Adipocyte (in vitro differentiated cells): ENCODE measurements around the gene RBL2.
"Not testable (repeated sequence)": the region's sequence is repeated elsewhere in the genome, so short reads cannot be mapped to it uniquely, and the experiment has no call there.

ENCODE experiments used
- DNase-seq: peaks from one replicate; pipeline ENCODE4 v3.0.0-alpha.2; 2015; ENCODE audit warnings: low read depth
- H3K27me3 ChIP-seq: replicated peaks from 2 replicates; pipeline ENCODE4 v1.7.0; 2013; ENCODE audit warnings: mild to moderate bottlenecking, low read length, moderate library complexity; ENCODE audit not compliant: control insufficient read depth, insufficient read depth
- H3K36me3 ChIP-seq: 2 replicates; pipeline ENCODE4 v1.7.0; 2013; ENCODE audit warnings: low read length, mild to moderate bottlenecking, moderate library complexity; ENCODE audit not compliant: control insufficient read depth, insufficient read depth, severe bottlenecking
- H3K4me1 ChIP-seq: 2 replicates; pipeline ENCODE4 v1.7.0; 2013; ENCODE audit warnings: mild to moderate bottlenecking, low read length, moderate library complexity; ENCODE audit not compliant: control insufficient read depth, insufficient read depth
- H3K4me3 ChIP-seq: 2 replicates; pipeline ENCODE4 v1.7.0; 2013; ENCODE audit warnings: mild to moderate bottlenecking, low read length, moderate library complexity
- H3K9ac ChIP-seq: 2 replicates; pipeline ENCODE4 v1.7.0; 2013; ENCODE audit warnings: mild to moderate bottlenecking, low read length, moderate library complexity
- H3K9me3 ChIP-seq: 2 replicates; pipeline ENCODE4 v1.7.0; 2013; ENCODE audit warnings: mild to moderate bottlenecking, low read length, moderate library complexity; ENCODE audit not compliant: control insufficient read depth

RBL2 gene

DNA sequence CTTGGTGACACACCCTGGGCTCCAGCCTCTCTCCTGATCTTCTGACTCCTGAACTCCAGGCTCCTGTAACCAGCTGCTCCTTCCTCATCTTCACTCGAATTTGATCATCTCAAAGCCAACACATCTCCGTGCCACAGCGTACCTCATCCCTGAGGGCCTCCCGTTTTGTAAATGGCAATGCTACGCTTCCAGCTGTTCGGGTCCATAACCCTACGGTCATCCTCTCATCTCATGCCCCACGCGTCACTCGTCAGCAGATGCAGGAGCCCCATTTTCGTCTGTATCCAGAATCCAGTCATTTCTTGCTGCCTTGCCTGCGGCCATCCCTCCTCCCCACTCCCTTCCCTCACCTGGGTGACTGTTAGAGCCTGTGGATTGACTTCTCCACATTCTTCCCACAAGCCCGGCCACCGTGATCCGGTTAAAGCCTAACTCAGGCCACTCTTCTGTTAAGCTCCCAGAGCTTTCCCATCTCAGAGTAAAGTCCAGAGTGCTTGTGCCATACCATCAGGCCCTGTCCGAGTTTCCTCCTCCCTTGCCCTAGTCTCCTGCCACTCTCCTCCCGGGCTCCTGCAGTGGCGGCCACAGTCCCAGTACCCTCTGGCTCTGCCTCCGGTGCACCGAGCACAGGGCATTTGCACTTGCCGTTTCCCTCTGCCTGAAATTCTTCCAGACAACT is 89.0 kb downstream of the RBL2 start:
- H3K27me3 ChIP-seq, result peaks cover 7% of the 10 kb centered on the region
- H3K9me3 ChIP-seq, result no peaks in the 10 kb centered on the region
- no peak for DNase-seq
- H3K36me3 ChIP-seq, result no peaks in the 10 kb centered on the region
- H3K4me3 ChIP-seq, result no peak overlapping the region
- H3K4me1 ChIP-seq, result peaks cover 13% of the 10 kb centered on the region
- H3K9ac ChIP-seq, result no peak overlapping the region

DNA sequence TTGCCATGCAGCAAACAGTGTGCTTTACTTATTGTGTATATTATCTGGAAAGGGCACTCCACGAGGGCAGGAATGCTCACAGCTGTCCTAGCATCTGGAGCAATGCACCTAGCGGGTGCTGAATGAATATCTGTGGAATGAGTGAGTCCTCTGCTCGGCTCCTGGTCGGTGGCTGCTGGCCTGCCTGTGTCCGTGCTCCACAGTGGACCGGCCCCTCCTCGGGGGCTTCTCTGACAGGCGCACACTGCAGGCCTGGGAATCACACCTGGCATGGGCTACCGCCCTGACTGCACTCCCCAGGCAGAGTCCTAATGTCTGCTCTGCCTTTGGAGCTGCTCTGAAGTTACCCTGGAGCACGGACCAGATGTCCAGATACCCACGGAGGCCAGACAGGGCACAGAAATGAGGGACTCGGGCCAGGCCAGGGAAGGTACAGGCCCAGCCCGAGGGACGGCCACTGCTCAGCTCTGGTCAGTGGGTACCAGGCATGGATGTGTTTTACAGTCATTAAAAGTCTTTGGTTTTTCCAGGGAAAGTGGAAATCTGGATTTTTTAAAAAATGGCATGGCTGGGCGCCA is 89.8 kb downstream of the RBL2 start:
- peaks cover 7% of the 10 kb centered on the region for H3K27me3 ChIP-seq
- H3K4me3 ChIP-seq, result no peak overlapping the region
- H3K36me3 ChIP-seq, result no peaks in the 10 kb centered on the region
- no peaks in the 10 kb centered on the region for H3K9me3 ChIP-seq
- H3K4me1 ChIP-seq, result peaks cover 13% of the 10 kb centered on the region
- DNase-seq, result no peak
- H3K9ac ChIP-seq, result no peak overlapping the region

DNA sequence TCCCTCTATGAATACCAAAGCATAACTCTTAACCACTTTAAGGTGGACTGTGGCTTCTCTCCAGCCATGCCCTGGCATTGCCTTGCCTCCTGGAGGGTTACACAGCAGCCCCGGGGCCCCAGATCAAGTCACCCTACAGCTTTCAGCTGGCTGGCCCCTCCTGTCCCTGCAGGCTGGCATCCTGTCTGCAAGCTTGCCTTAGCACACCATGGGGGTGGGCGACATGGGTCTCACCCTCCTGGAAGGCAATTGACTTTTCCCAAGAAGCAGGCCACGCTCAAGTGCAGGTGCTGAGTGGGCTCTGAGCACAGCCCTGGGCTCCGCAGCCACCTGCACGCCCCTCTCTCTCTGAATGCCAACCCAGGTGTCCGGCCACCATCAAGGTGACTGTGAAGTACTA is 94.5 kb downstream of the RBL2 start:
- no peak overlapping the region for H3K9ac ChIP-seq
- no peaks in the 10 kb centered on the region for H3K36me3 ChIP-seq
- H3K4me1 ChIP-seq, result no peaks in the 10 kb centered on the region
- peaks cover 4% of the 10 kb centered on the region for H3K27me3 ChIP-seq
- H3K9me3 ChIP-seq, result peaks cover 7% of the 10 kb centered on the region
- no peak for DNase-seq
- no peak overlapping the region for H3K4me3 ChIP-seq

DNA sequence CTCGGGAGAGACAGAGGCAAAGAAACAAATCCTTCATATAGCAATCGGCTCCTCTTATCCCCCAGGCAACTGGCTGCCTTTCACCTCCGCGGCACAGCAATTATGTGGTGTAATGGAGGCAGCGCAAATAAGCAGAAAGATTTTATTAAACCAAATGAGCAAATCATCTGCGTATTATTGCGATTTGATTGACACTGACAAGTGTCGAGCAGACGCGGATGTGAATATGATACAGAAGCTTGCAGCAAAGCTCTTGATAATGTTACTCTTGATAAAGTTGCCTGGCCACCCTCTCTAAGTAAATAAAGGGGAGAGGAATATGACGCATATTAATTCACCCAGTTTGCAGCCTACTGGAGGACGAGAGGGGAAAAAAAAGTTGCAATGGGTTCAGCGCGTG is 95.2 kb downstream of the RBL2 start:
- no peak overlapping the region for H3K9ac ChIP-seq
- H3K4me1 ChIP-seq, result no peaks in the 10 kb centered on the region
- H3K27me3 ChIP-seq, result peaks cover 2% of the 10 kb centered on the region
- peaks cover 7% of the 10 kb centered on the region for H3K9me3 ChIP-seq
- H3K36me3 ChIP-seq, result no peaks in the 10 kb centered on the region
- DNase-seq, result no peak
- no peak overlapping the region for H3K4me3 ChIP-seq

DNA sequence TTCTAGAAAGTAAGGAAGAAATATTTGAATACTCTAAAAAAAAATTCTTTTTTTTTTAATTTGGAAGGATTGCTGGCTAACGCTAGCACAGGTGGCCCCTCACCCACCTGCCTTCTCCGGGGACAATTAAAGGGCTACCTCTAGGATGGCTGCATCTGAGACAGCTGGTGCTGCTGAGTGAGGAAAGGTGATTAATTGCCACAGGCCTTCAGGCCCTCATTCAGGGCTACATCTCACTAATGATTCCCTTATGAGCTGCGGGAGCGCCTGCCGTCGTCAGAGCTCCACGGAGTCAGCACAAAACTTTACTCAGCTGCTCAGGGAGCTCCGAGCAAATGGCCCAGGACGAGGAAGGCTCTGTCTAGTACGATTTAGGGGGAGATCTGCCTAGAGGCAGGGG is 95.8 kb downstream of the RBL2 start:
- Histone ChIP-seq H3K27me3 (peaks cover 2% of the 10 kb centered on the region), H3K9me3 (peaks cover 7% of the 10 kb centered on the region), H3K4me1 (peaks cover 4% of the 10 kb centered on the region), H3K36me3 (no peaks in the 10 kb centered on the region), H3K4me3 (no peak overlapping the region), H3K9ac (no peak overlapping the region)
- DNase-seq, result no peak

DNA sequence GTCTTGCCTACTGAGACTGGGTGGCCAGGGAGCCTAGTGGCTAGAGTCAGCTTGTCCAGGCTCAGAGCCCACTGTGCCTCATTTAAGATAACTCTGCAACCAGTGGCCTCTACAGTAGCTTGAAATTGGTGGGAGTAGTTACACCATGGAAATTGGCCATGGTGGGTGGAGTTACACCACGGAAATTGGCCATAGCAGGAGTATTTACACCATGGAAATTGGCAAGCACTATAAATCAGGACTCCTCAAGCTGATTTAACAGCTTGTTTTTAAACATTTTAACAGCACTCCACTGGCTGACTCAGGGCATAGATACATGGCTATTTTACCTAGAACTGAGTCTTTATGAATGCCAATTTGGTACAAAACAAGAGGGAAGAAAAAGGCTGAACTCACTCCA is 96.5 kb downstream of the RBL2 start:
- peaks cover 7% of the 10 kb centered on the region for H3K9me3 ChIP-seq
- H3K9ac ChIP-seq, result no peak overlapping the region
- peaks cover 5% of the 10 kb centered on the region for H3K4me1 ChIP-seq
- peaks cover 2% of the 10 kb centered on the region for H3K27me3 ChIP-seq
- no peak overlapping the region for H3K4me3 ChIP-seq
- no peaks in the 10 kb centered on the region for H3K36me3 ChIP-seq
- DNase-seq, result no peak

DNA sequence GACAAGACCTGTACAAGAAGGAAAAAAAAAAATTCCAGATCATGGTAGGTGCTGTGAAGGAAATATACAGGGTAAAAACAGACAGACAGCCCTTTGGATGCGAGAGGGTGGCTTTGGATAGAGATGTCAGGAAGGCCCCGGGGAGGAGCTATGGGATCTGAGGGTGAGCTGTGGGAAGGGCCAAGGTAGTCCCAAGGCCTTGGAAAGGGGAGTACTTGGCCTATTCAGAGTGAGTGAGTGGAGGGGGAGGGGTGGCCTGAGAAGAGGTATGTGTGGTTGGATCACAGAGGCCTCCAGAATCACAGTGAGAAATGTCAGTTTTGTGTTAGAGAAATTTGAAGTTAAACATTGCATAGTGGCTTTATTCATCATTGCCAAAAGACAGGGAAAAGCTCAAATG is 99.9 kb downstream of the RBL2 start:
- Histone ChIP-seq H3K4me3 (no peak overlapping the region), H3K9me3 (peaks cover 7% of the 10 kb centered on the region), H3K9ac (no peak overlapping the region), H3K27me3 (no peaks in the 10 kb centered on the region), H3K36me3 (no peaks in the 10 kb centered on the region), H3K4me1 (peaks cover 10% of the 10 kb centered on the region)
- DNase-seq, result no peak

DNA sequence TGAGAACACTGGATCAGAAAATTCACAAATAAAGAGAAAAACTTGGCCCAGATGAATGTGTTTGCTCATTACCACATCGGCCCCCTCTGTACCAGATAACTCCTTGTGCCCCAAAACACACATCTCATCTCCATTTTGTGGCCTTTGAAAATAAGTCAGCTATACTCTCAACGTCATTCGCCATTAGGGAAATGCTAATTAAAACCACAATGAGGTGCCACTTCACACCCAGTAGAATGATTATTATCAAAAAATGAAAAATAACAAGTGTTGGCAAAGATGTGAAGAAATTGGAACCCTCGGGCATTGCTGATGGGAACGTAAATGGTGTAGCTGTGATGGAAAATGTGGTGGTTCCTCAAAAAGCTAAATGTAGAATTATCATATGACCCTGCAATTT is 103.4 kb downstream of the RBL2 start:
- H3K9ac ChIP-seq, result no peak overlapping the region
- no peaks in the 10 kb centered on the region for H3K36me3 ChIP-seq
- peaks cover 21% of the 10 kb centered on the region for H3K4me1 ChIP-seq
- H3K4me3 ChIP-seq, result no peak overlapping the region
- H3K27me3 ChIP-seq, result no peaks in the 10 kb centered on the region
- no peaks in the 10 kb centered on the region for H3K9me3 ChIP-seq
- no peak for DNase-seq

DNA sequence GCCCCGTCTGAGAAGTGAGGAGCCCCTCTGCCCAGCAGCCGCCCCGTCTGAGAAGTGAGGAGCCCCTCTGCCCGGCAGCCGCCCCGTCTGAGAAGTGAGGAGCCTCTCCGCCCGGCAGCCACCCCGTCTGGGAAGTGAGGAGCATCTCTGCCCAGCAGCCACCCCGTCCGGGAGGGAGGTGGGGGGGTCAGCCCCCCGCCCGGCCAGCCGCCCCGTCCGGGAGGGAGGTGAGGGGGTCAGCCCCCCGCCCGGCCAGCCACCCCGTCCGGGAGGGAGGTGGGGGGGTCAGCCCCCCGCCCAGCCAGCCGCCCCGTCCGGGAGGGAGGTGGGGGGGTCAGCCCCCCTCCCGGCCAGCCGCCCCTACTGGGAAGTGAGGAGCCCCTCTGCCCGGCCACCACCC is 105.1 kb downstream of the RBL2 start:
- not testable (repeated sequence) for H3K36me3 ChIP-seq, H3K9ac ChIP-seq, H3K9me3 ChIP-seq, H3K27me3 ChIP-seq, DNase-seq, H3K4me3 ChIP-seq
- peaks cover 21% of the 10 kb centered on the region for H3K4me1 ChIP-seq

DNA sequence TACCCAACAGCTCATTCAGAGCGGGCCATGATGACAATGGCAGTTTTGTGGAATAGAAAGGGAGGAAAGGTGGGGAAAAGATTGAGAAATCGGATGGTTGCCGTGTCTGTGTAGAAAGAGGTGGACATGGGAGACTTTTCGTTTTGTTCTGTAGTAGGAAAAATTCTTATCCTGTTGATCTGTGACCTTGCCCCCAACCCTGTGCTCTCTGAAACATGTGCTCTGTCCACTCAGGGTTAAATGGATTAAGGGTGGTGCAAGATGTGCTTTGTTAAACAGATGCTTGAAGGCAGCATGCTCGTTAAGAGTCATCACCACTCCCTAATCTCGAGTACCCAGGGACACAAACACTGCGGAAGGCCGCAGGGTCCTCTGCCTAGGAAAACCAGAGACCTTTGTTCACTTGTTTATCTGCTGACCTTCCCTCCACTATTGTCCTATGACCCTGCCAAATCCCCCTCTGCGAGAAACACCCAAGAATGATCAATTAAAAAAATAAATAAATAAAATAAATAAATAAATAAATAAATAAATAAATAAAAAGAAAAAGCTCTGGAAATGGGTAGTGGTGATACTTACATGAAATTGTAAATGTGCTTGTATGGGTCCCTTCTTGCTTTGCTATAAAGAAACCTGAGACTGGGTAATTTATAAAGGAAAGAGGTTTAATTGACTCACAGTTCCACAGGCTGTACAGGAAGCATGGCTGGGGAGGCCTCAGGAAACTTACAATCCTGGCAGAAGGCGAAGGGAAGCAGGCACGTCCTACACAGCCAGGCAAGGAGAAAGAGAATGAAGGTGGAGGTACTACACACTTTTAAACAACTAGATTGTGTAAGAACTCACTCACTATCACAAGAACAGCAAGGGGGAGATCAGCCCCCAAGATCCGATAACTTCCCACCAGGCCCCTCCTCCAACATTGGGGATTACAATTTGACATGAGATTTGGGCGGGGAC is 105.8 kb downstream of the RBL2 start:
- not testable (repeated sequence) for DNase-seq, H3K36me3 ChIP-seq, H3K9ac ChIP-seq, H3K9me3 ChIP-seq, H3K4me3 ChIP-seq, H3K27me3 ChIP-seq
- H3K4me1 ChIP-seq, result peaks cover 16% of the 10 kb centered on the region
